Osteoblast (primary cell): ENCODE measurements around the gene CEND1. TPM values are rescaled to one million over a fixed set of nuclear protein-coding genes. Genes with fewer than 3 reads are reported as not detected.

Experiments used
- DNase-seq: peaks from one replicate; pipeline ENCODE4 v3.0.0; 2011; ENCODE audit warnings: low spot score, mixed read lengths; ENCODE audit not compliant: insufficient read length; ENCODE audit errors: missing footprints
- H2AFZ ChIP-seq: 2 replicates; pipeline ENCODE4 v1.6.0; 2011; ENCODE audit warnings: mild to moderate bottlenecking, low read length
- H3K27ac ChIP-seq: 2 replicates; pipeline ENCODE4 v1.5.1; 2011; ENCODE audit warnings: mild to moderate bottlenecking, low read depth, low read length, moderate library complexity
- H3K27me3 ChIP-seq: 2 replicates; pipeline ENCODE4 v1.6.0; 2012; ENCODE audit warnings: mild to moderate bottlenecking, control low read depth, inconsistent platforms, low read length, moderate library complexity; ENCODE audit not compliant: insufficient read depth
- H3K36me3 ChIP-seq: 2 replicates; pipeline ENCODE4 v1.5.1; 2011; ENCODE audit warnings: mild to moderate bottlenecking, low read length, control low read depth, moderate library complexity; ENCODE audit not compliant: insufficient read depth
- H3K4me1 ChIP-seq: 2 replicates; pipeline ENCODE4 v1.5.1; 2011; ENCODE audit warnings: mild to moderate bottlenecking, low read length, control low read depth, moderate library complexity; ENCODE audit not compliant: insufficient read depth
- H3K4me2 ChIP-seq: 2 replicates; pipeline ENCODE4 v1.6.0; 2011; ENCODE audit warnings: mild to moderate bottlenecking, low read length; ENCODE audit not compliant: insufficient read depth
- H3K4me3 ChIP-seq: fragments of 200-600 bp; sonication (generic); 3 replicates; pipeline ENCODE4 v1.5.1; 2012; ENCODE audit warnings: mild to moderate bottlenecking, low read length, inconsistent platforms; ENCODE audit not compliant: insufficient read depth
- H3K79me2 ChIP-seq: 2 replicates; pipeline ENCODE4 v1.6.0; 2012; ENCODE audit warnings: mild to moderate bottlenecking, low read length, control low read depth, inconsistent platforms; ENCODE audit not compliant: insufficient read depth
- H3K9me3 ChIP-seq: 2 replicates; pipeline ENCODE4 v1.5.1; 2011; ENCODE audit warnings: low read depth, low read length, control low read depth
- H4K20me1 ChIP-seq: 2 replicates; pipeline ENCODE4 v1.6.0; 2012; ENCODE audit warnings: mild to moderate bottlenecking, low read length, control low read depth; ENCODE audit not compliant: insufficient read depth
- CTCF ChIP-seq: IDR thresholded peaks from 2 replicates; pipeline ENCODE4 v1.5.1; 2011; ENCODE audit warnings: mild to moderate bottlenecking, low read depth, low read length, moderate library complexity; ENCODE audit errors: extremely low read depth
- total RNA-seq: library from RNA; depleted of rRNA; stranded (reverse); fragments of >200 nt; gene quantifications from 2 replicates; pipeline ENCODE4 v1.2.3, GENCODE V29; 2012

CEND1 gene
- total RNA-seq, 1 donor, result not detected

- Histone ChIP-seq H3K4me1 (peaks cover 28% of the 10 kb centered on the region), H3K4me2 (peak overlapping the region; percentile 88), H3K27me3 (no peaks in the 10 kb centered on the region), H3K79me2 (peaks cover 31% of the 10 kb centered on the region), H3K9me3 (no peaks in the 10 kb centered on the region), H3K4me3 (peak overlapping the region; percentile 89), H4K20me1 (peaks cover 29% of the 10 kb centered on the region), H2AFZ (peak overlapping the region; percentile 51), H3K27ac (peak overlapping the region; percentile 81), H3K36me3 (peaks cover 5% of the 10 kb centered on the region)
- TF ChIP-seq CTCF, result no peak
- DNase-seq, result peak; percentile 100
Measured at GRCh38 chr11:819129-819931, 29.4 kb upstream of the CEND1 start.

- H3K4me3 ChIP-seq, result peak within 1 kb of the TSS; percentile 89
- H3K4me1 ChIP-seq, result peaks cover 28% of the 10 kb centered on the region
- peak within 1 kb of the TSS; percentile 88 for H3K4me2 ChIP-seq
- H4K20me1 ChIP-seq, result peaks cover 26% of the 10 kb centered on the region
- no peaks in the 10 kb centered on the region for H3K27me3 ChIP-seq
- no peaks in the 10 kb centered on the region for H3K9me3 ChIP-seq
- peak within 1 kb of the TSS; percentile 81 for H3K27ac ChIP-seq
- TF ChIP-seq CTCF, result no peak
- peaks cover 31% of the 10 kb centered on the region for H3K79me2 ChIP-seq
- DNase-seq, result no peak
- H3K36me3 ChIP-seq, result peaks cover 8% of the 10 kb centered on the region
- H2AFZ ChIP-seq, result peak within 1 kb of the TSS; percentile 51
Measured at GRCh38 chr11:818396-819128, 28.7 kb upstream of the CEND1 start, which contains the start of gene PNPLA2. TSS of gene PNPLA2 (plus strand) at chr11:818914. CDS start at chr11:819719, 805 bp downstream.

GRCh38 chr11:816433-816779 lies 26.5 kb upstream of the CEND1 start:
- Histone ChIP-seq H3K36me3 (peaks cover 26% of the 10 kb centered on the region), H3K27me3 (no peaks in the 10 kb centered on the region), H3K27ac (no peak overlapping the region), H2AFZ (no peak overlapping the region), H3K79me2 (peaks cover 31% of the 10 kb centered on the region), H3K9me3 (no peaks in the 10 kb centered on the region), H4K20me1 (peaks cover 31% of the 10 kb centered on the region), H3K4me2 (no peak overlapping the region), H3K4me1 (peaks cover 27% of the 10 kb centered on the region), H3K4me3 (no peak overlapping the region)
- no peak for TF ChIP-seq CTCF
- no peak for DNase-seq
